ENCODE results near the gene CDKN1C.

CDKN1C gene

DNA sequence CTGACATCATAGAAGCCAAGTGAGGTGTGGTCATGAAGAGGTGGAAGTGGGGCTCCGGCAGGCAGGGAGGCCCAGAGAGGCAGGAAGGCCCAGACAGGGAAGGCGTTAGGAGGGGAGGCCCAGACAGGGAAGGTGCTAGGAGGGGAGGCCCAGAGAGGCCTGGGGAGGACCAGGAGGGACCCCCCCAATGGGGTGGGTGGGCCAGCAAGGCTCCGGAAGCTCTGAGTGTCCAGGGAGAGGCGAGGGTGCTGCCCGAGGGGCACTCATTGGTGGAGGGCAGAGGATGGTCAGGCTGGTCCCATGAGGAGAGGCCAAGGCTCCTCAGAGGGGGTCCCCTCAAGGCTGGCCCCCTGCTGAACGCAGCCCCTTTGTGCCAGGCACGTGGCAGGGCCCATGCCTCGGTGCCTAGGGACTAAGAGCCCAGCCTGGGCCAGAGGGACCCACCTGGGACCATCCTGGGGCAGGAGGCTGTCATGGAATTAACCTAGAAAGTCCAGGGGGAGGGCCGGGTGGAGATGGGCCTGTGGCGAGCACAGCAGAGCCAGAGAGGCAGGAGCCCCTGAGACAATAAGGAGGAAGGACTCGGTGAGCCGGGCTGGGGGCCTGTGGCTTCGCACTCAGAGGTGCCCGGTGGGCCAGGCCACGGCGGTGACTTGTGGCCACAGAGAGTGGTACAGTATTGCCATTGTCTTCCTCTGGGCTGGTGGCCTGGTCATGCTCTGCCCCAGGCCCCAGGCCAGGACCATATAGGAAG, 31.5 kb upstream of the CDKN1C start:
- TF ChIP-seq, protein P1, sequence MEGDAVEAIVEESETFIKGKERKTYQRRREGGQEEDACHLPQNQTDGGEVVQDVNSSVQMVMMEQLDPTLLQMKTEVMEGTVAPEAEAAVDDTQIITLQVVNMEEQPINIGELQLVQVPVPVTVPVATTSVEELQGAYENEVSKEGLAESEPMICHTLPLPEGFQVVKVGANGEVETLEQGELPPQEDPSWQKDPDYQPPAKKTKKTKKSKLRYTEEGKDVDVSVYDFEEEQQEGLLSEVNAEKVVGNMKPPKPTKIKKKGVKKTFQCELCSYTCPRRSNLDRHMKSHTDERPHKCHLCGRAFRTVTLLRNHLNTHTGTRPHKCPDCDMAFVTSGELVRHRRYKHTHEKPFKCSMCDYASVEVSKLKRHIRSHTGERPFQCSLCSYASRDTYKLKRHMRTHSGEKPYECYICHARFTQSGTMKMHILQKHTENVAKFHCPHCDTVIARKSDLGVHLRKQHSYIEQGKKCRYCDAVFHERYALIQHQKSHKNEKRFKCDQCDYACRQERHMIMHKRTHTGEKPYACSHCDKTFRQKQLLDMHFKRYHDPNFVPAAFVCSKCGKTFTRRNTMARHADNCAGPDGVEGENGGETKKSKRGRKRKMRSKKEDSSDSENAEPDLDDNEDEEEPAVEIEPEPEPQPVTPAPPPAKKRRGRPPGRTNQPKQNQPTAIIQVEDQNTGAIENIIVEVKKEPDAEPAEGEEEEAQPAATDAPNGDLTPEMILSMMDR (IDR thresholded peaks at IDR 0.05) = no peak
- no peak overlapping the region for H3K4me3 ChIP-seq
- no peak overlapping the region for H3K27ac ChIP-seq

GRCh38 chr11:2916114-2916891, 30.7 kb upstream of the CDKN1C start:
- Histone ChIP-seq H3K4me3 (no peak overlapping the region), H3K27ac (no peak overlapping the region)
- DNase-seq (ENCODE audit: low spot score) = no peak
- TF ChIP-seq, protein P1 (IDR thresholded peaks at IDR 0.05) = no peak

More for the DNA sequence above, 31.5 kb upstream of the CDKN1C start:
- no peak for DNase-seq (ENCODE audit: low spot score)

GRCh38 chr11:2915473-2915872, 29.9 kb upstream of the CDKN1C start:
- no peak for DNase-seq (ENCODE audit: low spot score)
- TF ChIP-seq, protein P1 (IDR thresholded peaks at IDR 0.05) = no peak
- Histone ChIP-seq H3K27ac (no peak overlapping the region), H3K4me3 (no peak overlapping the region)

GRCh38 chr11:2914455-2915195, 29.1 kb upstream of the CDKN1C start:
- no peak for DNase-seq (ENCODE audit: low spot score)
- TF ChIP-seq, protein P1 (IDR thresholded peaks at IDR 0.05) = no peak
- H3K27ac ChIP-seq = no peak overlapping the region

DNA sequence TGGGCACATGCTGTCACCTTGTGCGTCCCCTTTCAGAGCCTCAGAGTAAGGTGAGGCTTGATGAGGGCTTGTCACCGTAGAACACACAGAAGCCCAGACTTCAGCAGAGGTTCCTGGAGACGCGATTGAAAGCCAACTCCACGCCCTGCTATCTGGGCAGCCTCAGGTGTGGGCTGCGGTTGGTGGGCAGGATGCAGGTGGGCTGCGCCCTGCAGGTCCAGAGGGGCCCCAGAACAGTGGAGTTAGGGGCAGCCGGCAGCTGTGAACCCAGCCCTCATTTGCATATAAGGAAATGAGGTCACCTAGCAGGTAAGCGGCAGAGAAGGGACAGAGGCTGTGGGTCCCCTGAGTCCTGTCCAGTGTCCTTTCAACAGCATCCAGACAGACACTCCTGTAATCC, 28.2 kb upstream of the CDKN1C start:
- DNase-seq (ENCODE audit: low spot score) = no peak
- Histone ChIP-seq H3K4me3 (no peak overlapping the region), H3K27ac (no peak overlapping the region)
- TF ChIP-seq, protein P1 (IDR thresholded peaks at IDR 0.05) = no peak

More at GRCh38 chr11:2914455-2915195, 29.1 kb upstream of the CDKN1C start:
- H3K4me3 ChIP-seq = no peak overlapping the region

- H3K4me3 ChIP-seq = no peak overlapping the region
- DNase-seq (ENCODE audit: low spot score) = no peak
- TF ChIP-seq, protein P1 (IDR thresholded peaks at IDR 0.05) = no peak
Observed at GRCh38 chr11:2913019-2913431, 27.4 kb upstream of the CDKN1C start.

More at GRCh38 chr11:2913019-2913431, 27.4 kb upstream of the CDKN1C start:
- H3K27ac ChIP-seq = no peak overlapping the region
